HL-60 (cell line): ENCODE data around the gene KRT81.

Experiments
- CTCF ChIP-seq: IDR thresholded peaks from one replicate; pipeline ENCODE4 v1.5.1; 2011; ENCODE audit warnings: low read length, control low read depth, inconsistent platforms; ENCODE audit not compliant: insufficient read depth
- POLR2AphosphoS5 ChIP-seq: IDR thresholded peaks from 2 replicates; pipeline ENCODE4 v1.6.1; 2012; ENCODE audit warnings: low read depth

GRCh38 chr12:52260361-52261207, 30.8 kb downstream of the KRT81 start:
- no peak for TF ChIP-seq CTCF
- no peak for TF ChIP-seq POLR2AphosphoS5
